Stomach (tissue), 4 donors: ENCODE measurements around the gene B3GAT1.

Experiments
- CTCF ChIP-seq, 7 experiments: fragments of 450-650 bp in 4 of 7; fragments of 200-600 bp in 3 of 7; sonication (generic) in 3 of 7; IDR thresholded peaks; one replicate each; pipeline ENCODE4 v1.5.1; 2016 to 2019; ENCODE audit warnings: antibody characterized with exemption in 7 of 7, control low read depth in 2 of 7, mild to moderate bottlenecking in 1 of 7
- EP300 ChIP-seq: sonication (generic); formaldehyde crosslinking; IDR thresholded peaks from one replicate; pipeline ENCODE4 v1.6.1; 2017; ENCODE audit warnings: antibody characterized with exemption
- POLR2A ChIP-seq, 4 donors: fragments of 450-650 bp; IDR thresholded peaks; one replicate each; pipeline ENCODE4 v1.6.1; 2016; ENCODE audit warnings: antibody characterized with exemption in 4 of 4, control low read depth in 2 of 4, mild to moderate bottlenecking in 1 of 4, moderate library complexity in 1 of 4
- POLR2AphosphoS5 ChIP-seq, 3 donors: sonication (generic); formaldehyde crosslinking; IDR thresholded peaks; one replicate each; pipeline ENCODE4 v1.6.1; 2016; ENCODE audit warnings: antibody characterized with exemption in 3 of 3

GRCh38 chr11:134402910-134403309, 9.1 kb downstream of the B3GAT1 start:
- no peak for TF ChIP-seq POLR2AphosphoS5 (IDR thresholded peaks at IDR 0.05)
- TF ChIP-seq CTCF (IDR thresholded peaks at IDR 0.05): no peak
- TF ChIP-seq EP300: no peak
- no peak for TF ChIP-seq POLR2A (IDR thresholded peaks at IDR 0.05)
